HL-60 (cell line): ENCODE results near the gene PSMG3.

ENCODE experiments used
- DNase-seq, 2 experiments: peaks; one replicate each; pipeline ENCODE4 v3.0.0-alpha.2; 2010 to 2020; ENCODE audit warnings: low read depth in 1 of 2, low spot score in 1 of 2
- H3K27ac ChIP-seq: fragments of 250-450 bp; sonication (Bioruptor Pico); replicated peaks from 2 replicates; pipeline ENCODE4 v1.5.1; 2020; ENCODE audit warnings: mild to moderate bottlenecking, moderate library complexity
- H3K27me3 ChIP-seq: fragments of 250-450 bp; sonication (Bioruptor Pico); 2 replicates; pipeline ENCODE4 v1.5.1; 2021; ENCODE audit warnings: mild to moderate bottlenecking, moderate library complexity; ENCODE audit not compliant: insufficient read depth, poor library complexity, severe bottlenecking
- H3K4me3 ChIP-seq: replicated peaks from 2 replicates; pipeline ENCODE4 v1.5.1; 2011; ENCODE audit warnings: mild to moderate bottlenecking, control low read depth, low read length; ENCODE audit not compliant: insufficient read depth
- CTCF ChIP-seq: IDR thresholded peaks from one replicate; pipeline ENCODE4 v1.5.1; 2011; ENCODE audit warnings: low read length, control low read depth, inconsistent platforms; ENCODE audit not compliant: insufficient read depth
- GABPA ChIP-seq: IDR thresholded peaks from 2 replicates; pipeline ENCODE4 v1.6.1; 2012; ENCODE audit warnings: low read depth
- POLR2AphosphoS5 ChIP-seq: IDR thresholded peaks from 2 replicates; pipeline ENCODE4 v1.6.1; 2012; ENCODE audit warnings: low read depth
- REST ChIP-seq: IDR thresholded peaks from 2 replicates; pipeline ENCODE4 v1.6.1; 2012; ENCODE audit warnings: low read depth; ENCODE audit not compliant: insufficient replicate concordance
- SPI1 ChIP-seq: IDR thresholded peaks from 2 replicates; pipeline ENCODE4 v1.6.1; 2012; ENCODE audit warnings: low read depth, mild to moderate bottlenecking, borderline replicate concordance

The PSMG3 gene

GRCh38 chr7:1558841-1559625 is 10.8 kb downstream of the PSMG3 start:
- Histone ChIP-seq H3K27ac (no peak overlapping the region), H3K27me3 (no peaks in the 10 kb centered on the region), H3K4me3 (no peak overlapping the region)
- no peak for TF ChIP-seq REST
- no peak for TF ChIP-seq POLR2AphosphoS5
- no peak for TF ChIP-seq SPI1
- no peak for TF ChIP-seq GABPA
- TF ChIP-seq CTCF = no peak
- no peak for DNase-seq

GRCh38 chr7:1558181-1558811 is 11.5 kb downstream of the PSMG3 start:
- Histone ChIP-seq H3K27ac (no peak overlapping the region), H3K27me3 (no peaks in the 10 kb centered on the region), H3K4me3 (no peak overlapping the region)
- DNase-seq = no peak
- TF ChIP-seq CTCF (no peak), REST (no peak), SPI1 (no peak), POLR2AphosphoS5 (no peak), GABPA (no peak)

GRCh38 chr7:1557771-1558170 is 12.1 kb downstream of the PSMG3 start:
- TF ChIP-seq SPI1 (no peak), POLR2AphosphoS5 (no peak), REST (no peak), GABPA (no peak), CTCF (no peak)
- H3K4me3 ChIP-seq = no peak overlapping the region
- H3K27ac ChIP-seq = no peak overlapping the region
- DNase-seq = no peak
- no peaks in the 10 kb centered on the region for H3K27me3 ChIP-seq
